ENCODE measurements around the gene RAB40A. TPM values are rescaled to one million over a fixed set of nuclear protein-coding genes. Genes with fewer than 3 reads are reported as not detected.
"Not testable (repeated sequence)": the region's sequence is repeated elsewhere in the genome, so short reads cannot be mapped to it uniquely, and the experiment has no call there.

The RAB40A gene
- total RNA-seq, 1 experiment from 2014 or later, result 0.05 TPM

GRCh38 chrX:103467156-103467555, 52.1 kb downstream of the RAB40A start:
- DNase-seq (ENCODE audit: extremely low read depth, low read depth), result no peak

- peak; percentile 72 for DNase-seq (ENCODE audit: extremely low read depth, low read depth)
Observed at GRCh38 chrX:103464774-103465117, 54.5 kb downstream of the RAB40A start.

DNA sequence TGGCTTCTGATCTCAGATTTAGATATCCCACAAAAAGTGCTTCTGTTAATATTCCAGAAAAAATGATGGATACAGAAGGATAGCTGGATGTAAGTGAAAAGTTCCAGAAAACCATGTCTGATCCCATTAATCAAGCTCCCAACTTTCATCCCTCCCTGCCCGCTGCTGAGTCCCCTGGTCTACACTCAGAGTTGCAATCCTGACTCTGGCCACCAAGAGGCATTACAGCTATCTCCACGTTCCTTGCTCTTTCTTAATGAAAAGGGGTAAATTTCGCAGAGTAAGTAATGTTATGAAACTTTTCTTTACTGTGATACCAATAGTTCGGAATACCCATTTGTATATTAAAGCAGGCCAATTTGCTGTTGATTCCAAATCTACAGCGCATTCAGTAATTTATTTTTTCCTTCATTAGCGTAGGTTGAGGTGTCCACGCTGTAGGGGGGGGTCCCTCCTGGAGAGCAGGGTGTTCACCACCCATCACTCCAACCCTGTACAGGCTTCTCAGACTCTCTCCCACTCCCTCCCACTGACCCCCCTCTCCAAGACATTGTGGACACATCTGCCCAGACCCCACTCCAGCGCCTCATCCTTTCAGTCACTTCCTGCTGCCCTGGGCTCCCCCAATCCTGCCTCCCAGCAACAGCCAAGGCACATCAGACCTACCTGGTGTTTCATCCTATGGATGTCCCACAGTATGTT, 55.1 kb downstream of the RAB40A start:
- DNase-seq (ENCODE audit: extremely low read depth, low read depth), result peak; percentile 52

- DNase-seq (ENCODE audit: extremely low read depth, low read depth), result no peak
Observed at GRCh38 chrX:103461156-103461555, 58.1 kb downstream of the RAB40A start.

GRCh38 chrX:103460001-103460755, 59.1 kb downstream of the RAB40A start:
- DNase-seq (ENCODE audit: extremely low read depth, low read depth), result not testable (repeated sequence)

- DNase-seq (ENCODE audit: extremely low read depth, low read depth), result peak; percentile 94
Observed at GRCh38 chrX:103453655-103454054, 65.6 kb downstream of the RAB40A start.

Other genes starting within 250 kb of the RAB40A start
- gene TCEAL5, start 242.7 kb downstream of the RAB40A start, total RNA-seq (2014; rRNA removed; shearing (Covaris generic)), result not detected in 2 replicates
- 33.3 and 41.1 TPM in 2 replicates for gene BEX2, start 208.5 kb downstream of the RAB40A start, total RNA-seq (2014; rRNA removed; shearing (Covaris generic))
- not detected in 2 replicates for gene TCEAL7, start 189.2 kb downstream of the RAB40A start, total RNA-seq (2014; rRNA removed; shearing (Covaris generic))
- 143 TPM in 2 replicates for gene TCEAL9, start 163.0 kb downstream of the RAB40A start, total RNA-seq (2014; rRNA removed; shearing (Covaris generic))
- gene BEX3, start 143.0 kb downstream of the RAB40A start, total RNA-seq (2014; rRNA removed; shearing (Covaris generic)), result 310 and 362 TPM in 2 replicates
- 86.8 and 104 TPM in 2 replicates for gene TCEAL4, start 66.0 kb upstream of the RAB40A start, total RNA-seq (2014; rRNA removed; shearing (Covaris generic))
- gene TCEAL3, start 88.5 kb upstream of the RAB40A start, total RNA-seq (2014; rRNA removed; shearing (Covaris generic)), result 3.2 and 5.0 TPM in 2 replicates
- gene TCEAL1, start 109.5 kb upstream of the RAB40A start, total RNA-seq (2014; rRNA removed; shearing (Covaris generic)), result 38.9 and 48.5 TPM in 2 replicates
- 735 and 754 TPM in 2 replicates for gene MORF4L2, start 167.2 kb upstream of the RAB40A start, total RNA-seq (2014; rRNA removed; shearing (Covaris generic))
- gene TMEM31, start 191.4 kb upstream of the RAB40A start, total RNA-seq (2014; rRNA removed; shearing (Covaris generic)), result not detected in 2 replicates